SU-DHL-6 (cell line): ENCODE measurements around the gene ASB12.

Experiments
- H2AFZ ChIP-seq: fragments of 200-600 bp; sonication (generic); 2 replicates; pipeline ENCODE4 v1.6.1; 2014; ENCODE audit warnings: low read depth, mild to moderate bottlenecking, moderate library complexity, mixed read lengths, antibody characterized with exemption, low read length; ENCODE audit not compliant: severe bottlenecking
- H3F3A ChIP-seq: fragments of 200-600 bp; shearing (Covaris generic); 2 replicates; pipeline ENCODE4 v1.6.0; 2016; ENCODE audit warnings: antibody characterized with exemption, mild to moderate bottlenecking; ENCODE audit not compliant: insufficient read depth
- H3K27ac ChIP-seq: fragments of 200-600 bp; sonication (generic); 2 replicates; pipeline ENCODE4 v1.5.1; 2016; ENCODE audit warnings: low read depth, mild to moderate bottlenecking, low read length, moderate library complexity, mixed read lengths
- H3K27me3 ChIP-seq: fragments of 200-600 bp; sonication (generic), shearing (Covaris generic); 2 replicates; pipeline ENCODE4 v1.6.0; 2014; ENCODE audit warnings: mild to moderate bottlenecking, low read length
- H3K36me3 ChIP-seq: fragments of 200-600 bp; sonication (generic); 2 replicates; pipeline ENCODE4 v1.6.1; 2014; ENCODE audit warnings: mild to moderate bottlenecking, low read length, mixed read lengths
- H3K4me2 ChIP-seq: fragments of 300-600, 200-600 bp; shearing (Covaris generic), sonication (generic); 2 replicates; pipeline ENCODE4 v1.6.0; 2014; ENCODE audit warnings: low read length, low read depth, mild to moderate bottlenecking; ENCODE audit not compliant: poor library complexity, severe bottlenecking
- H3K4me3 ChIP-seq: fragments of 200-600 bp; sonication (generic); 2 replicates; pipeline ENCODE4 v1.5.1; 2014; ENCODE audit warnings: antibody characterized with exemption, low read length, mild to moderate bottlenecking, mixed read lengths; ENCODE audit not compliant: insufficient read depth, poor library complexity, severe bottlenecking
- H3K79me2 ChIP-seq: fragments of 200-600 bp; sonication (generic); 2 replicates; pipeline ENCODE4 v1.6.1; 2014; ENCODE audit warnings: mild to moderate bottlenecking, low read length, moderate library complexity; ENCODE audit not compliant: insufficient read depth
- H3K9ac ChIP-seq: fragments of 200-600 bp; sonication (generic); 2 replicates; pipeline ENCODE4 v1.7.0; 2014; ENCODE audit warnings: mild to moderate bottlenecking, low read length
- H3K9me2 ChIP-seq: fragments of 200-600 bp; sonication (generic); replicated peaks from 2 replicates; pipeline ENCODE4 v1.6.1; 2014; ENCODE audit warnings: low read length; ENCODE audit not compliant: insufficient read depth
- H3K9me3 ChIP-seq: fragments of 200-600 bp; sonication (generic); 2 replicates; pipeline ENCODE4 v1.6.1; 2014; ENCODE audit warnings: low read length, mixed read lengths; ENCODE audit not compliant: insufficient read depth
- H4K20me1 ChIP-seq: fragments of 200-600 bp; sonication (generic); 2 replicates; pipeline ENCODE4 v1.6.1; 2014; ENCODE audit warnings: low read depth, mild to moderate bottlenecking, antibody characterized with exemption, low read length, moderate library complexity, mixed read lengths
- CTCF ChIP-seq: fragments of 200-600 bp; sonication (generic); IDR thresholded peaks from one replicate; pipeline ENCODE4 v1.5.1; 2017; ENCODE audit warnings: antibody characterized with exemption, mild to moderate bottlenecking, low read length, moderate library complexity; ENCODE audit not compliant: insufficient read depth, poor library complexity, severe bottlenecking
- EZH2phosphoT487 ChIP-seq: fragments of 200-600 bp; sonication (generic), shearing (Covaris generic); conservative IDR thresholded peaks from 2 replicates; pipeline ENCODE4 v1.6.1; 2018; ENCODE audit warnings: mild to moderate bottlenecking, antibody characterized with exemption, low read length, moderate library complexity, mixed read lengths

The ASB12 gene

GRCh38 chrX:64230123-64230970, at the start of gene ASB12:
ASB12 (minus strand) TSS chrX:64230607; CDS start chrX:64225650, 4,957 bp downstream.
- no peaks in the 10 kb centered on the region for H3K9me3 ChIP-seq
- H3K9ac ChIP-seq, result no peak within 1 kb of the TSS

GRCh38 chrX:64265265-64265664, 34.9 kb upstream of the ASB12 start:
- no peak overlapping the region for H3K4me3 ChIP-seq
- no peaks in the 10 kb centered on the region for H3K36me3 ChIP-seq
- no peak for TF ChIP-seq EZH2phosphoT487
- no peak for TF ChIP-seq CTCF
- no peaks in the 10 kb centered on the region for H3K27me3 ChIP-seq
- H2AFZ ChIP-seq, result no peak overlapping the region
- no peaks in the 10 kb centered on the region for H3K79me2 ChIP-seq
- no peaks in the 10 kb centered on the region for H3K9me3 ChIP-seq
- H3K27ac ChIP-seq, result no peak overlapping the region
- no peak overlapping the region for H3K9ac ChIP-seq
- no peak overlapping the region for H3K4me2 ChIP-seq
- no peaks in the 10 kb centered on the region for H3K9me2 ChIP-seq
- H4K20me1 ChIP-seq, result no peaks in the 10 kb centered on the region
- H3F3A ChIP-seq, result no peaks in the 10 kb centered on the region

More at GRCh38 chrX:64230123-64230970, at the start of gene ASB12:
- no peak within 1 kb of the TSS for H3K4me3 ChIP-seq
- no peaks in the 10 kb centered on the region for H3K27me3 ChIP-seq
- TF ChIP-seq EZH2phosphoT487 (no peak), CTCF (no peak)
- no peaks in the 10 kb centered on the region for H3K36me3 ChIP-seq
- H3K4me2 ChIP-seq, result no peak within 1 kb of the TSS
- H3K9me2 ChIP-seq, result no peaks in the 10 kb centered on the region
- no peak within 1 kb of the TSS for H3K27ac ChIP-seq
- no peaks in the 10 kb centered on the region for H3K79me2 ChIP-seq
- H3F3A ChIP-seq, result no peaks in the 10 kb centered on the region
- no peak within 1 kb of the TSS for H2AFZ ChIP-seq
- H4K20me1 ChIP-seq, result no peaks in the 10 kb centered on the region

- Histone ChIP-seq H3K4me2 (no peak overlapping the region), H3K79me2 (no peaks in the 10 kb centered on the region), H2AFZ (no peak overlapping the region), H4K20me1 (no peaks in the 10 kb centered on the region), H3K9me2 (no peaks in the 10 kb centered on the region), H3K27me3 (no peaks in the 10 kb centered on the region), H3K4me3 (no peak overlapping the region), H3K36me3 (no peaks in the 10 kb centered on the region), H3F3A (no peaks in the 10 kb centered on the region), H3K9ac (no peak overlapping the region), H3K9me3 (no peaks in the 10 kb centered on the region), H3K27ac (no peak overlapping the region)
- TF ChIP-seq CTCF (no peak), EZH2phosphoT487 (no peak)
These were observed 1.3 kb downstream of the ASB12 start for GRCh38 chrX:64229154-64229553.
